H1 (cell line): Measurements from ENCODE around the gene ELOA. TPM values are rescaled to one million over a fixed set of nuclear protein-coding genes. Genes with fewer than 3 reads are reported as not detected.

Source experiments
- ASH2L ChIP-seq: fragments of 200-600, 300-600 bp; sonication (generic); IDR thresholded peaks from one replicate; pipeline ENCODE4 v1.7.1; 2017; ENCODE audit warnings: low read length
- EP300 ChIP-seq, 2 experiments: IDR thresholded peaks; 1 replicate in 1 of 2; 2 replicates in 1 of 2; pipeline ENCODE4 v1.6.1; 2011 to 2012; ENCODE audit warnings: low read depth in 2 of 2, low read length in 2 of 2, mild to moderate bottlenecking in 2 of 2, borderline replicate concordance in 1 of 2, inconsistent platforms in 1 of 2, moderate library complexity in 1 of 2
- EZH2 ChIP-seq: fragments of 200-600 bp; sonication (generic); IDR thresholded peaks from 2 replicates; pipeline ENCODE4 v1.7.1; 2012; ENCODE audit warnings: low read depth, mild to moderate bottlenecking, moderate library complexity, low read length, inconsistent platforms; ENCODE audit not compliant: severe bottlenecking
- FOSL1 ChIP-seq: IDR thresholded peaks from 2 replicates; pipeline ENCODE4 v1.6.1; 2011; ENCODE audit warnings: mild to moderate bottlenecking, low read depth, low read length, moderate library complexity; ENCODE audit not compliant: insufficient read depth
- RXRA ChIP-seq: IDR thresholded peaks from 2 replicates; pipeline ENCODE4 v1.6.1; 2011; ENCODE audit warnings: low read depth, mild to moderate bottlenecking, low read length, moderate library complexity; ENCODE audit not compliant: insufficient read depth
- SUZ12 ChIP-seq: fragments of 200-600 bp; sonication (generic); IDR thresholded peaks from 2 replicates; pipeline ENCODE4 v1.6.1; 2012; ENCODE audit warnings: mild to moderate bottlenecking, inconsistent platforms, low read length, moderate library complexity, mixed read lengths
- TBP ChIP-seq: IDR thresholded peaks from 2 replicates; pipeline ENCODE4 v1.6.1; 2011; ENCODE audit warnings: low read depth, low read length, improper control_type of control experiment
- polyA plus RNA-seq, 7 experiments: library from polyadenylated mRNA; depleted of rRNA in 3 of 7; stranded (reverse) in 5 of 7; unstranded in 2 of 7; fragments of >200 nt in 5 of 7; fragments of 200-250 nt in 2 of 7; gene quantifications; 1 replicate in 5 of 7; 2 replicates in 1 of 7; 4 replicates in 1 of 7; pipeline versions ENCODE4 v1.2.1 to v1.2.3, GENCODE V29; 2011 to 2013; ENCODE audit warnings: missing spikeins in 2 of 7, mixed read lengths in 2 of 7
- total RNA-seq: library from RNA; stranded (reverse); fragmentation: NEBNext Ultra II Directional; extraction: Animal tissue kit (Norgen Biotek cat#: 25700); gene quantifications from 2 replicates; pipeline ENCODE4 v1.2.1, GENCODE V29; 2021
- TF ChIP-seq, protein P1 (sequence below): fragments of 300-600 bp; sonication (generic); IDR thresholded peaks from 2 replicates; pipeline ENCODE4 v1.7.1; 2012; ENCODE audit warnings: low read length, moderate library complexity, mild to moderate bottlenecking, inconsistent platforms; ENCODE audit not compliant: insufficient replicate concordance

Gene ELOA
- total and polyA plus RNA-seq, 2 of the 8 experiments (the other 6 are each of a cell fraction or from before 2014, with no cell fraction given): 15.7 to 61.1 TPM

DNA sequence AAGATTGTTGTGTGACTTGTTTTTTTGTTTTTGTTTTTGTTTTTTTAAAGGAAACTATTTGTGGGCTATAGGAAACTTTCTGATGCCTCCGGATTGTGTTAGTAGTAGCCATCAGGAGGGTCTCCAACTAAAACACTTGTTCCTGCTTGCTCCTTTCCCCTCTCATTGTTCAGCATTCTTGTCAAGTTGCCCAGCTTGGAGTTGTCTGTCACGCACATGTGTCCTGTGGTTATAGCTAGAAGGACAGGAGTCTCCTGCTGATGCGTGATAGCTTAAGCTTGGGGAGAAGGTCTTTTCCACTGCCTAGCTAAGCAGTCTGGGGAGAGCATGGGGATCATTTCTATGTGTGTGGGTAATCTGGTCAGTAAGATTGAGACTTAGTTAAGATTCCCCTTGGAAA, 44.4 kb downstream of the ELOA start (continued):
- TF ChIP-seq, protein P1, sequence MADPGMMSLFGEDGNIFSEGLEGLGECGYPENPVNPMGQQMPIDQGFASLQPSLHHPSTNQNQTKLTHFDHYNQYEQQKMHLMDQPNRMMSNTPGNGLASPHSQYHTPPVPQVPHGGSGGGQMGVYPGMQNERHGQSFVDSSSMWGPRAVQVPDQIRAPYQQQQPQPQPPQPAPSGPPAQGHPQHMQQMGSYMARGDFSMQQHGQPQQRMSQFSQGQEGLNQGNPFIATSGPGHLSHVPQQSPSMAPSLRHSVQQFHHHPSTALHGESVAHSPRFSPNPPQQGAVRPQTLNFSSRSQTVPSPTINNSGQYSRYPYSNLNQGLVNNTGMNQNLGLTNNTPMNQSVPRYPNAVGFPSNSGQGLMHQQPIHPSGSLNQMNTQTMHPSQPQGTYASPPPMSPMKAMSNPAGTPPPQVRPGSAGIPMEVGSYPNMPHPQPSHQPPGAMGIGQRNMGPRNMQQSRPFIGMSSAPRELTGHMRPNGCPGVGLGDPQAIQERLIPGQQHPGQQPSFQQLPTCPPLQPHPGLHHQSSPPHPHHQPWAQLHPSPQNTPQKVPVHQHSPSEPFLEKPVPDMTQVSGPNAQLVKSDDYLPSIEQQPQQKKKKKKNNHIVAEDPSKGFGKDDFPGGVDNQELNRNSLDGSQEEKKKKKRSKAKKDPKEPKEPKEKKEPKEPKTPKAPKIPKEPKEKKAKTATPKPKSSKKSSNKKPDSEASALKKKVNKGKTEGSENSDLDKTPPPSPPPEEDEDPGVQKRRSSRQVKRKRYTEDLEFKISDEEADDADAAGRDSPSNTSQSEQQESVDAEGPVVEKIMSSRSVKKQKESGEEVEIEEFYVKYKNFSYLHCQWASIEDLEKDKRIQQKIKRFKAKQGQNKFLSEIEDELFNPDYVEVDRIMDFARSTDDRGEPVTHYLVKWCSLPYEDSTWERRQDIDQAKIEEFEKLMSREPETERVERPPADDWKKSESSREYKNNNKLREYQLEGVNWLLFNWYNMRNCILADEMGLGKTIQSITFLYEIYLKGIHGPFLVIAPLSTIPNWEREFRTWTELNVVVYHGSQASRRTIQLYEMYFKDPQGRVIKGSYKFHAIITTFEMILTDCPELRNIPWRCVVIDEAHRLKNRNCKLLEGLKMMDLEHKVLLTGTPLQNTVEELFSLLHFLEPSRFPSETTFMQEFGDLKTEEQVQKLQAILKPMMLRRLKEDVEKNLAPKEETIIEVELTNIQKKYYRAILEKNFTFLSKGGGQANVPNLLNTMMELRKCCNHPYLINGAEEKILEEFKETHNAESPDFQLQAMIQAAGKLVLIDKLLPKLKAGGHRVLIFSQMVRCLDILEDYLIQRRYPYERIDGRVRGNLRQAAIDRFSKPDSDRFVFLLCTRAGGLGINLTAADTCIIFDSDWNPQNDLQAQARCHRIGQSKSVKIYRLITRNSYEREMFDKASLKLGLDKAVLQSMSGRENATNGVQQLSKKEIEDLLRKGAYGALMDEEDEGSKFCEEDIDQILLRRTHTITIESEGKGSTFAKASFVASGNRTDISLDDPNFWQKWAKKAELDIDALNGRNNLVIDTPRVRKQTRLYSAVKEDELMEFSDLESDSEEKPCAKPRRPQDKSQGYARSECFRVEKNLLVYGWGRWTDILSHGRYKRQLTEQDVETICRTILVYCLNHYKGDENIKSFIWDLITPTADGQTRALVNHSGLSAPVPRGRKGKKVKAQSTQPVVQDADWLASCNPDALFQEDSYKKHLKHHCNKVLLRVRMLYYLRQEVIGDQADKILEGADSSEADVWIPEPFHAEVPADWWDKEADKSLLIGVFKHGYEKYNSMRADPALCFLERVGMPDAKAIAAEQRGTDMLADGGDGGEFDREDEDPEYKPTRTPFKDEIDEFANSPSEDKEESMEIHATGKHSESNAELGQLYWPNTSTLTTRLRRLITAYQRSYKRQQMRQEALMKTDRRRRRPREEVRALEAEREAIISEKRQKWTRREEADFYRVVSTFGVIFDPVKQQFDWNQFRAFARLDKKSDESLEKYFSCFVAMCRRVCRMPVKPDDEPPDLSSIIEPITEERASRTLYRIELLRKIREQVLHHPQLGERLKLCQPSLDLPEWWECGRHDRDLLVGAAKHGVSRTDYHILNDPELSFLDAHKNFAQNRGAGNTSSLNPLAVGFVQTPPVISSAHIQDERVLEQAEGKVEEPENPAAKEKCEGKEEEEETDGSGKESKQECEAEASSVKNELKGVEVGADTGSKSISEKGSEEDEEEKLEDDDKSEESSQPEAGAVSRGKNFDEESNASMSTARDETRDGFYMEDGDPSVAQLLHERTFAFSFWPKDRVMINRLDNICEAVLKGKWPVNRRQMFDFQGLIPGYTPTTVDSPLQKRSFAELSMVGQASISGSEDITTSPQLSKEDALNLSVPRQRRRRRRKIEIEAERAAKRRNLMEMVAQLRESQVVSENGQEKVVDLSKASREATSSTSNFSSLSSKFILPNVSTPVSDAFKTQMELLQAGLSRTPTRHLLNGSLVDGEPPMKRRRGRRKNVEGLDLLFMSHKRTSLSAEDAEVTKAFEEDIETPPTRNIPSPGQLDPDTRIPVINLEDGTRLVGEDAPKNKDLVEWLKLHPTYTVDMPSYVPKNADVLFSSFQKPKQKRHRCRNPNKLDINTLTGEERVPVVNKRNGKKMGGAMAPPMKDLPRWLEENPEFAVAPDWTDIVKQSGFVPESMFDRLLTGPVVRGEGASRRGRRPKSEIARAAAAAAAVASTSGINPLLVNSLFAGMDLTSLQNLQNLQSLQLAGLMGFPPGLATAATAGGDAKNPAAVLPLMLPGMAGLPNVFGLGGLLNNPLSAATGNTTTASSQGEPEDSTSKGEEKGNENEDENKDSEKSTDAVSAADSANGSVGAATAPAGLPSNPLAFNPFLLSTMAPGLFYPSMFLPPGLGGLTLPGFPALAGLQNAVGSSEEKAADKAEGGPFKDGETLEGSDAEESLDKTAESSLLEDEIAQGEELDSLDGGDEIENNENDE: no peak
- TF ChIP-seq ASH2L (no peak), RXRA (no peak), EZH2 (no peak), FOSL1 (no peak), SUZ12 (no peak), EP300 (IDR thresholded peaks at IDR 0.05; ENCODE audit: borderline replicate concordance in 1 of 2, low read depth in 2 of 2, low read length in 2 of 2) (no peak), TBP (no peak)
